Astrocyte (in vitro differentiated cells and primary cell): ENCODE measurements around the gene TBX2.

Experiments
- EZH2 ChIP-seq: IDR thresholded peaks from 2 replicates; pipeline ENCODE4 v1.6.1; 2012; ENCODE audit warnings: mild to moderate bottlenecking, low read length, inconsistent platforms; ENCODE audit not compliant: insufficient read depth
- TF ChIP-seq, protein P1 (sequence below): IDR thresholded peaks from 2 replicates; pipeline ENCODE4 v1.5.1; 2011; ENCODE audit warnings: low read depth, mild to moderate bottlenecking, inconsistent platforms, low read length, moderate library complexity; ENCODE audit not compliant: insufficient read depth

DNA sequence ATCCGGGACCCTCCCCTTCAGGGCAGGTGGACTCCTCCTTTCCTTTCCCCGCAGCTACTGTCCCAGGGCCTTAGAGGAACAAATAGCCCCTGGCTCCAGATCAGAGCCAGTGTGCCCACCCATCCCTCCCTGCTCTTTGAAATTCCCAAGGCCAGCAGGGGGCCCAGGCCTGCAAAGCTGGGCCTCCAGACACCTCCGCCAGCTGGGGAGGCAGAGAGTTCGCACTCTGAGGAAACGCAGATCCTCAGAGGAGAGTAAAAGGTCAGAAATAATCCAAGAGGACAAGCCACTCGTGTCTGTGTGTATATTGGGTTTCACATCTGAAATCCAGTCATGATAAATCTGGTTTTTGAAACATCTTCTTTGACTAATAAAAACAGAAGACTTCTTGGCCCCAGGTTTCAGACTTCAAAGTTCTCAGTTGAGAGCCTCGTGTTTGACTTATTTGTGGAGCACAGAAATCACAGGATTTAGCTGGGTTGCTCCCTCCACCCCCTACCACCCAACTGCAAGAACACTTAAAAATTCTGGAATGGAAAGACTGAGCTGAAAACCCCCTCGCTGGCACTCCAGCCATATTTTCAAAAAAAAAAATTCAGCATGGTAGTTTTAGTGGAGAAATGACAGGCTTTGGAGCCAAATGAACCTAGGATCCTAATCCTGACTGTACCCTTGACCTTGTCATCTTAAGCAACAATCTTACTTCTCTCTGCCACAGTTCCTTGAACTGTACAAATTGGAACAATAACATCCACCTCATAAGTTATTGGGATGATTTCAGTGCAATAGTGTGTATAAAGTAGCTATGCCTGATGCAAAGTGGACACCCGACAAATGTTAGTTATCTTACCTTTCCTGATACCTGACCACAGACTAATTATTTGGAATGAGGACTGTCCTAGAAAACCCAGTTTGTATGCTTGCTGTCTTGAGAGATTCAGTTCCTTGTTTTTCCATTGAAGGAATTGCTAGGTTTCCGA lies 44.5 kb upstream of the TBX2 start:
- TF ChIP-seq, protein P1, sequence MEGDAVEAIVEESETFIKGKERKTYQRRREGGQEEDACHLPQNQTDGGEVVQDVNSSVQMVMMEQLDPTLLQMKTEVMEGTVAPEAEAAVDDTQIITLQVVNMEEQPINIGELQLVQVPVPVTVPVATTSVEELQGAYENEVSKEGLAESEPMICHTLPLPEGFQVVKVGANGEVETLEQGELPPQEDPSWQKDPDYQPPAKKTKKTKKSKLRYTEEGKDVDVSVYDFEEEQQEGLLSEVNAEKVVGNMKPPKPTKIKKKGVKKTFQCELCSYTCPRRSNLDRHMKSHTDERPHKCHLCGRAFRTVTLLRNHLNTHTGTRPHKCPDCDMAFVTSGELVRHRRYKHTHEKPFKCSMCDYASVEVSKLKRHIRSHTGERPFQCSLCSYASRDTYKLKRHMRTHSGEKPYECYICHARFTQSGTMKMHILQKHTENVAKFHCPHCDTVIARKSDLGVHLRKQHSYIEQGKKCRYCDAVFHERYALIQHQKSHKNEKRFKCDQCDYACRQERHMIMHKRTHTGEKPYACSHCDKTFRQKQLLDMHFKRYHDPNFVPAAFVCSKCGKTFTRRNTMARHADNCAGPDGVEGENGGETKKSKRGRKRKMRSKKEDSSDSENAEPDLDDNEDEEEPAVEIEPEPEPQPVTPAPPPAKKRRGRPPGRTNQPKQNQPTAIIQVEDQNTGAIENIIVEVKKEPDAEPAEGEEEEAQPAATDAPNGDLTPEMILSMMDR: no peak
- TF ChIP-seq EZH2: no peak
